Chondrocyte (in vitro differentiated cells): ENCODE results near the gene TMEM267. TPM values are rescaled to one million over a fixed set of nuclear protein-coding genes. Genes with fewer than 3 reads are reported as not detected.
"Not testable (repeated sequence)": the region's sequence is repeated elsewhere in the genome, so short reads cannot be mapped to it uniquely, and the experiment has no call there.

Experiments
- DNase-seq: peaks from one replicate; pipeline ENCODE4 v3.0.0; 2021; ENCODE audit warnings: mixed read lengths, low spot score
- H3K27ac Mint-ChIP-seq: one replicate; pipeline ENCODE4 v1.8.0; 2021; ENCODE audit warnings: mild to moderate bottlenecking, moderate library complexity, mixed read lengths; ENCODE audit not compliant: unreplicated experiment
- H3K27me3 Mint-ChIP-seq: 2 replicates; pipeline ENCODE4 v1.8.0; 2021; ENCODE audit warnings: low read depth, mixed read lengths
- H3K36me3 Mint-ChIP-seq: 2 replicates; pipeline ENCODE4 v1.8.0; 2021; ENCODE audit warnings: low read depth, mixed read lengths
- H3K4me1 Mint-ChIP-seq: 2 replicates; pipeline ENCODE4 v1.8.0; 2021; ENCODE audit warnings: low read depth, mild to moderate bottlenecking, mixed read lengths
- H3K4me3 Mint-ChIP-seq: one replicate; pipeline ENCODE4 v1.8.0; 2021; ENCODE audit warnings: mild to moderate bottlenecking, moderate library complexity, mixed read lengths; ENCODE audit not compliant: unreplicated experiment
- H3K9me3 Mint-ChIP-seq: 2 replicates; pipeline ENCODE4 v1.8.0; 2021; ENCODE audit warnings: low read depth, mixed read lengths
- CTCF ChIP-seq: fragments of 200-600 bp; sonication (generic); IDR thresholded peaks from 2 replicates; pipeline ENCODE4 v1.5.0; 2021; ENCODE audit warnings: antibody characterized with exemption, mild to moderate bottlenecking, moderate library complexity
- total RNA-seq: library from RNA; stranded (reverse); gene quantifications from 3 replicates; pipeline ENCODE4 v1.2.1, GENCODE V29; 2021

TMEM267 gene
- total RNA-seq, 1 donor from 2014 or later: 32.3 TPM

- TF ChIP-seq CTCF: peak; percentile 42
- peak; percentile 97 for DNase-seq
- no peaks in the 10 kb centered on the region for H3K27me3 Mint-ChIP-seq
Measured at GRCh38 chr5:43514816-43515677, 31.4 kb upstream of the TMEM267 start, which contains the start of gene C5orf34. C5orf34 (minus strand) TSS chr5:43515148; CDS start chr5:43509339, 5,809 bp downstream.

GRCh38 chr5:43514471-43514815 is 30.8 kb upstream of the TMEM267 start:
- Mint-ChIP-seq H3K27ac (peak overlapping the region; percentile 96), H3K27me3 (no peaks in the 10 kb centered on the region), H3K36me3 (no peaks in the 10 kb centered on the region), H3K4me1 (peaks cover 33% of the 10 kb centered on the region), H3K4me3 (peak overlapping the region; percentile 85), H3K9me3 (no peaks in the 10 kb centered on the region)
- TF ChIP-seq CTCF: no peak
- no peak for DNase-seq

More at GRCh38 chr5:43514816-43515677, 31.4 kb upstream of the TMEM267 start, which contains the start of gene C5orf34:
- H3K9me3 Mint-ChIP-seq: no peaks in the 10 kb centered on the region
- H3K36me3 Mint-ChIP-seq: no peaks in the 10 kb centered on the region
- H3K4me3 Mint-ChIP-seq: peak within 1 kb of the TSS; percentile 85
- peak within 1 kb of the TSS; percentile 96 for H3K27ac Mint-ChIP-seq
- peaks cover 33% of the 10 kb centered on the region for H3K4me1 Mint-ChIP-seq

- H3K4me3 Mint-ChIP-seq: peak overlapping the region; percentile 85
- H3K27ac Mint-ChIP-seq: peak overlapping the region; percentile 96
- no peaks in the 10 kb centered on the region for H3K36me3 Mint-ChIP-seq
- DNase-seq: no peak
- H3K4me1 Mint-ChIP-seq: peaks cover 33% of the 10 kb centered on the region
- no peaks in the 10 kb centered on the region for H3K9me3 Mint-ChIP-seq
- no peak for TF ChIP-seq CTCF
- H3K27me3 Mint-ChIP-seq: no peaks in the 10 kb centered on the region
Measured at GRCh38 chr5:43514025-43514424, 30.4 kb upstream of the TMEM267 start.

- H3K4me1 Mint-ChIP-seq: peaks cover 28% of the 10 kb centered on the region
- H3K27ac Mint-ChIP-seq, DNase-seq, H3K36me3 Mint-ChIP-seq, H3K4me3 Mint-ChIP-seq, H3K9me3 Mint-ChIP-seq, H3K27me3 Mint-ChIP-seq: not testable (repeated sequence)
Measured at GRCh38 chr5:43511062-43511461, 27.4 kb upstream of the TMEM267 start.

GRCh38 chr5:43498581-43498980 is 14.9 kb upstream of the TMEM267 start:
- H3K27me3 Mint-ChIP-seq: no peaks in the 10 kb centered on the region
- H3K36me3 Mint-ChIP-seq: no peaks in the 10 kb centered on the region
- no peaks in the 10 kb centered on the region for H3K9me3 Mint-ChIP-seq
- H3K4me1 Mint-ChIP-seq: no peaks in the 10 kb centered on the region
- no peak overlapping the region for H3K4me3 Mint-ChIP-seq
- no peak overlapping the region for H3K27ac Mint-ChIP-seq
- DNase-seq: no peak
- TF ChIP-seq CTCF: no peak
